SH-SY5Y (cell line): ENCODE results near the gene MAPK8IP2.

Experiments
- GATA2 ChIP-seq: IDR thresholded peaks from 2 replicates; pipeline ENCODE4 v1.6.1; 2011; ENCODE audit warnings: mild to moderate bottlenecking, low read depth, low read length
- GATA3 ChIP-seq: IDR thresholded peaks from 2 replicates; pipeline ENCODE4 v1.6.1; 2011; ENCODE audit warnings: low read depth, mild to moderate bottlenecking, low read length, moderate library complexity

- TF ChIP-seq GATA2 (no peak), GATA3 (no peak)
These were observed at the start of gene MAPK8IP2 for GRCh38 chr22:50600538-50600937.
